ENCODE data around the gene FAM78A. TPM values are rescaled to one million over a fixed set of nuclear protein-coding genes. Genes with fewer than 3 reads are reported as not detected.

Gene FAM78A
- total RNA-seq, 1 donor from 2014 or later, result 52.8 TPM

DNA sequence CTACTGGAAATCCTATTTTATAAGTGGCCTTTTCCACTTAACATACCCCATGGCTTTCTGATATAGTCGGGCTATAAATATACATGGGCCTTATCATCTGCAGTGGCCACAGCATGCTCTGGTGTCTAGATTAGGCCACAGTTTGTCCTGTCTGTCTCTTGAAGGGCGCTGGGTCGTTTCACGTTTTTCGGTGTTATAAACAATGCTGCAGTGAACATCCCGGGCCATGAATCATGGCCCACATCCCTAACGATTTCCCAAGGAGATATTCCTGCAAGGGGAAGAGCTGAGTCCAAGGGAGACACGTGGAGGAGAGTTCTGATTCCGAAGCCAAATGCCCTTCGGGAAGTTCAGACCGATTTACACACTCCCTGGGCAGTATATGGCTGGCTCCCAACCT lies 21.6 kb upstream of the FAM78A start:
- Mint-ChIP-seq H3K4me1 (ENCODE audit: low read depth) (no peaks in the 10 kb centered on the region), H3K4me3 (no peak overlapping the region), H3K9me3 (no peaks in the 10 kb centered on the region), H3K36me3 (ENCODE audit: low read depth) (no peaks in the 10 kb centered on the region), H3K27me3 (ENCODE audit: insufficient read depth) (peaks cover 7% of the 10 kb centered on the region), H3K27ac (no peak overlapping the region)
- intact Hi-C loops (cut with micrococcal nuclease), result no loop called here
- DNase-seq (ENCODE audit: low spot score), result no peak

DNA sequence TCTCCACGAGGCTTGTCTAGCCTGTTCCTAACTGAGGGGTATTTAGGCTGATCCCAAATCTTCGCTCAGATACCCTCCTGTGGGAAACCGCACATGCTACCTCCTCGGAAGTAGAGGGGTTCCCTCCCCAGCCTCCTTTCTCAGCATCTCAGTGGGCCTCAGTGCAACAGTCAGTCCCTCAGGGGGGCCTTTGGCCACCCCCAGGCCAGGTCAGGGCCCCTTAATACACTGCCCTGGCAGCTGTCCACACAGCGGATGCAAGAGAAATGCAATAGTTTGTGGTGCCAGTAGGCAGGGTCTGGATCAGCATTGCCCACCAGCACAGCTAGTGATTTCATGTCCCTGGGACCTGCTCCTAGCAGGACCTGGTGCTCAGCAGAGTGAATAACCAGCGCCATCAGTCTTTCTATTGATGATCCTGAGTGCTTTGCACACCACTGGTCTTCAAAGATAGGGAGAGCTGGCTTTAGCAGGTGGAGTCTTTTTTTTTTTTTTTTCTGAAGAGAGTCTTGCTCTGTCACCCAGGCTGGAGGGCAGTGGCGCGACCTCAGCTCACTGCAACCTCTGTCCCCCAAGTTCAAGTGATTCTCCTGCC lies 20.7 kb upstream of the FAM78A start:
- H3K27me3 Mint-ChIP-seq (ENCODE audit: insufficient read depth), result peaks cover 7% of the 10 kb centered on the region
- no peak for DNase-seq (ENCODE audit: low spot score)

DNA sequence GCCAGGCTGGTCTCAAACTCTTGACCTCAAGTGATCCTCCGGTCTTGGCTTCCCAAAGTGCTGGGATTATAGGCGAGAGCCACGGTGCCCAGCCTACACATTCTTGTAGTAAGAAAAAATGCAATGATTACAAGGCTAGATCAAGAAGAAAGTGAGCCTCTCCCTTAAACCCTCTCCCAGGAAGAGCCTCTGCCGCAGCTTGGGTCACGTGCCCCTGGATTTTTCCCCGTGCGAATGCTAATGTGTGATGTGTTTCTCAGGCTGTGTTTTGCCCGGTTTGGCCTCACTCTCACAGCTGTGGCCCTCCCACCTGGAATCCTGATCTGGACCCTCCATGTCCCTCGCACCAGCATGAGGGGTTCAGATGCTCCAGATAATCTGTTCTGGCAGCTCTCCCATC lies 20.1 kb upstream of the FAM78A start:
- DNase-seq (ENCODE audit: low spot score), result no peak
- no peaks in the 10 kb centered on the region for H3K36me3 Mint-ChIP-seq (ENCODE audit: low read depth)
- no peak overlapping the region for H3K27ac Mint-ChIP-seq
- H3K9me3 Mint-ChIP-seq, result no peaks in the 10 kb centered on the region
- H3K4me3 Mint-ChIP-seq, result no peak overlapping the region
- no peaks in the 10 kb centered on the region for H3K4me1 Mint-ChIP-seq (ENCODE audit: low read depth)
- intact Hi-C loops (cut with micrococcal nuclease), result no loop called here
- H3K27me3 Mint-ChIP-seq (ENCODE audit: insufficient read depth), result peaks cover 7% of the 10 kb centered on the region

More for the DNA sequence above, 20.7 kb upstream of the FAM78A start:
- intact Hi-C loops (cut with micrococcal nuclease), result no loop called here
- no peak overlapping the region for H3K4me3 Mint-ChIP-seq
- H3K4me1 Mint-ChIP-seq (ENCODE audit: low read depth), result no peaks in the 10 kb centered on the region
- H3K36me3 Mint-ChIP-seq (ENCODE audit: low read depth), result no peaks in the 10 kb centered on the region
- H3K27ac Mint-ChIP-seq, result no peak overlapping the region
- no peaks in the 10 kb centered on the region for H3K9me3 Mint-ChIP-seq

DNA sequence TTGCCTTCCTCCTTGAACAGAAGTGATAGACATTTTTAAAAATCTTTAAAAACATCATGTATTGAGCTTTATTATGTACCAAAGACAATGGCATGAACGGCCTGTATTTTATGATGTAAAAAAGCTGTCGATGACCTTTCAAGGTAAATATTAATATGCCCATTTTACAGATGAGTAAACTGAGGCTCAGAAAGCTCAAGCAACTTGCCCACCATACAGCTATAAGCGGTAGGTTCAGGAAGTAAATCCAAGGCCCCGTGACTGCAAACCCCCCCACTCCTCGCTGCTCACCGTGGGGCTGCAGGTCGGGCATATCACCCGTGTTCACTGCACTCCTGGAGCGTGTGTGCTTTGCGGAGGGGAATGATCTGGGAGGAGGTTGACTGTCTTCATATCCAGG lies 16.6 kb upstream of the FAM78A start:
- peaks cover 5% of the 10 kb centered on the region for H3K27me3 Mint-ChIP-seq (ENCODE audit: insufficient read depth)
- no peaks in the 10 kb centered on the region for H3K4me1 Mint-ChIP-seq (ENCODE audit: low read depth)
- no peaks in the 10 kb centered on the region for H3K9me3 Mint-ChIP-seq
- H3K4me3 Mint-ChIP-seq, result no peak overlapping the region
- no peak overlapping the region for H3K27ac Mint-ChIP-seq
- DNase-seq (ENCODE audit: low spot score), result no peak
- intact Hi-C loops (cut with micrococcal nuclease), result no loop called here
- H3K36me3 Mint-ChIP-seq (ENCODE audit: low read depth), result no peaks in the 10 kb centered on the region

DNA sequence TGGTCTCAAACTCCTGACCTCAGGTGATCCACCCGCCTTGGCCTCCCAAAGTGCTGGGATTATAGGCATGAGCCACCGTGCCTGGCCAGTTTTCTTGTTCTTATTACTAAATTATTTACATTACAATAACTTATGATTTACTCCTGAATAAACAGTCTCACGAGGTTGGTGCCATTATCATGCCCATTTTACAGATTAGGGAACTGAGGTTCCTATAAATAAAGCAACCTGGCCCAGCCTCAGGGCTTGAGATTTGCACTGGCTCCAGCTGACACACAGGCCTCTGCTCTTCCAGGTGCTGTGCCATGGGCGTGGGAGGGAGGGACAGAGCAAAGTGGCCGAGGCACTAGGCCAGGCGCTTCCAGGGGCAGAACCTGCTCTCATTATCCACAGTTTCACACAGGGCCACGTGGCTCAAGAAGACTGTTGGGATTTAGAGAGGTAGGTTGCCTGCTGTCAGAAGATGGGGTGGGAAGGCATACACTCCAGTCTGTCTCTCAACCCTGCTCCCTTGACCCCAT lies 15.5 kb upstream of the FAM78A start:
- Mint-ChIP-seq H3K36me3 (ENCODE audit: low read depth) (no peaks in the 10 kb centered on the region), H3K27ac (no peak overlapping the region), H3K4me1 (ENCODE audit: low read depth) (no peaks in the 10 kb centered on the region), H3K9me3 (no peaks in the 10 kb centered on the region), H3K4me3 (no peak overlapping the region), H3K27me3 (ENCODE audit: insufficient read depth) (peaks cover 5% of the 10 kb centered on the region)
- DNase-seq (ENCODE audit: low spot score), result no peak
- intact Hi-C loops (cut with micrococcal nuclease), result no loop called here

DNA sequence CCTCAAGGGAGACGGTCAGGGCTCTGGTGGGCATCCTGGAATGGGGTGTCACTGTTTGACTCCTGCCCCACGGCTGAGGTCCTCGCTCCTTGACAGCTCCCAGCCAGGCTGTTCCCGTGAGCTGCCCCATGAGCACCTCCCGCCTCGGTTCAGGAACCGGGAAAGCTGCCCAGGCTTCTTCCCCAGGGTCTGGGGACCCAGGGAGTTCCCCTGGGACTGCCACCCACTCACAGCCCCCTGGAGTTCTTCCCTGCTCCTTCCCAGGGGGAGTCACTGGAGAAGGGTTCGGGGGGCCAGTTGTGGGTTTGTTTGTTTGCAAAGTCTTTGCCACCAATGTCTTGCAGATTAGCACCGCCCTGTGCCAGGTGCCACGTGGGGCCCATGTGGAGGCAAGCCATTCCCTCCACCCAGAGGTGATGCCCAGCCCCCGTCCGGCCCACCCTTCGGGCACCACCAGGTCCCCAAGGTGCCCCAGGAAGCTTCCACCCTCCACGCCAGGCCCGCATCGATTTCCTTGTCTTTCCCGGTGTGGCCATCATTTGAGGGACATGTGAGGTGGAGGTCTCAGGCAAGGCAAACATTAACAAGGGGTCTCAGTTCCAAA lies 14.6 kb upstream of the FAM78A start:
- Mint-ChIP-seq H3K36me3 (ENCODE audit: low read depth) (no peaks in the 10 kb centered on the region), H3K27ac (no peak overlapping the region), H3K27me3 (ENCODE audit: insufficient read depth) (peaks cover 4% of the 10 kb centered on the region), H3K4me1 (ENCODE audit: low read depth) (no peaks in the 10 kb centered on the region), H3K4me3 (no peak overlapping the region), H3K9me3 (no peaks in the 10 kb centered on the region)
- DNase-seq (ENCODE audit: low spot score), result no peak
- intact Hi-C loops (cut with micrococcal nuclease), result no loop called here

DNA sequence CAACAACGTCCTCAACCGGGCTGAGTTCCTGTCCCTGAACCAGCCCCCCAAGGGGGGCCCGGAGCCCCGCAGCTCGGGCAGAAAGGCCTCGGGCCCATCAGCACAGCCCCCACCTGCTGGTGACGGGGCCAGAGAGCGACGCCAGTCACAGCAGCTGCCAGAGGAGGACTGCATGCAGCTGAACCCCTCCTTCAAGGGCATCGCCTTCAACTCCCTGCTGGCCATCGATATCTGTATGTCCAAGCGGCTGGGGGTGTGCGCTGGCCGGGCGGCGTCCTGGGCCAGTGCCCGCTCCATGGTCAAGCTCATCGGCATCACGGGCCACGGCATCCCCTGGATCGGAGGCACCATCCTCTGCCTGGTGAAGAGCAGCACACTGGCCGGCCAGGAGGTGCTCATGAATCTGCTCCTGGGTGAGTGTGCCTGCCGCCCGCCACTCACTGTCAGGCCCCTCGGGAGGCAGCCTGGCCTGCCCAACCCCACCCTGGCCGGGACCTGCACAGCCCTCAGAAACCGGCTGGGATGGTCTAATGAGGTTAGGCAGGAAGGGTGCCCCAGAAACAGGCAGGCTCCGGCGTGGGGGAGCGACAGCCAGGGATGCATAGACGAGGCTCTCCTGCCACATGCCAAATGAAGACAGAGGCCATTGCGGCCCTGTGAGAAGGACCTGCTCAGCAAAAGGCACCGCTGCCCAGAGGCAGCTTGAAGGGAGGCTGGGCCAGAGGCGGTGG lies 13.9 kb upstream of the FAM78A start:
- Mint-ChIP-seq H3K27ac (no peak overlapping the region), H3K36me3 (ENCODE audit: low read depth) (no peaks in the 10 kb centered on the region), H3K4me1 (ENCODE audit: low read depth) (no peaks in the 10 kb centered on the region), H3K27me3 (ENCODE audit: insufficient read depth) (no peaks in the 10 kb centered on the region), H3K9me3 (no peaks in the 10 kb centered on the region), H3K4me3 (no peak overlapping the region)
- no peak for DNase-seq (ENCODE audit: low spot score)
- intact Hi-C loops (cut with micrococcal nuclease), result no loop called here

DNA sequence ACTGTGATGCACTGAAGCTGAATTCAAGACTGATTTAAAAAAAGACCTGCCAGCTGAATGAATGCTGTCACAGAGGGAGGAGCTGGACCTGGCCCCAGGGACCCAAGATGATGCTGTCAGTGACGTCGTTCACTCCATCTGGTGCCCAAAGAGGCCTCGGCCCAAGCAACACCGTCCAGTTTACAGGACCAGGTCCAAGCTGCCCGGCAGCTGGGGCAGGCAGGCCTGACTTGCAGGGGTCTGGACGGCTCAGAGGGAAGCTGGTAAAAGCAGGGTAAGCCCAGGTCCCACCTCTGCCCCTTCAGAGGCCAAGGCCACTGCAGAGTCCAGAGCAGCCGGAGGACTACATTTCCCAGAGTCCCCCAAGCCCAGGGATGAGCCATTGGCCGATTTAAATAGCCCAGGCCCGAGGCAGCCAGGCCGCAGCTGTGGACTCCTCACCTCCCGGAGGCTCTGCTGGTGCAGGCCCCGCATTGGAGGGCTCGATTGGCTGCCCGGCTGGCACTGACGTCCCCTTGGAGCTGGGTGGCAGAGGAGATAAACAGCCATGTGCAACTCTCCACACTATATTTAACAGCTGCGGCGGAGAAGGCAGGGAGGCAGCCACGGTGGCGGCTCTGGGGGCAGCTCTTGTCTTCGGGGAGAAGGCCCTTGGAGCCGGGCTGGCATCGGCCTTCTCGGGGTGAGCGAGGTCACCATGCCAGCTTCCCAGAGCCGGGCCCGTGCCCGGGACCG lies 13.2 kb upstream of the FAM78A start, which contains the start of gene PLPP7:
Gene PLPP7, plus strand, starts transcription at position 423 of the 735 bp plus-strand sequence. Its CDS starts 275 bp downstream, at position 698.
- H3K36me3 Mint-ChIP-seq (ENCODE audit: low read depth), result no peaks in the 10 kb centered on the region
- no peaks in the 10 kb centered on the region for H3K4me1 Mint-ChIP-seq (ENCODE audit: low read depth)
- no peaks in the 10 kb centered on the region for H3K9me3 Mint-ChIP-seq
- intact Hi-C loops (cut with micrococcal nuclease), result no loop called here
- no peak within 1 kb of the TSS for H3K4me3 Mint-ChIP-seq
- DNase-seq (ENCODE audit: low spot score), result no peak
- no peak within 1 kb of the TSS for H3K27ac Mint-ChIP-seq
- peaks cover 3% of the 10 kb centered on the region for H3K27me3 Mint-ChIP-seq (ENCODE audit: insufficient read depth)

DNA sequence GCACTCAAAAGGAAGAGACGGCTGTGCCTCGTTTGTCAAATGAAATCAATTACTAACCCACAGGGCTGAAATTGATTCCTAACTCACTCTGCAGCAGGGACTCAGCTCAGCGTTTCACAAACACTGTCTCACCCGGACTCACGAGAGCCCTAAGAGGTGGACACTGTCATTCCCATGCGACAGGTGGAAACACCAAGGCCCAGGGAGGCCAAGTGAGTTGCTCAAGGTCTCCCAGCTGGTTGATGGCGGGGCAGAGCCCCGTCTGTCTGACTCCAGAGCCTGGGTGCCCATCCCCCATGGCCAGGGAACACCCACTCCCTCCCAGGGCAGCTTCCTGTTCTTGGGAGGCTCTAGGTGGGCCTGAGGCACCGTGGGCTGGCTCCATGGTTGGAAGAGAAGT lies 11.9 kb upstream of the FAM78A start:
- intact Hi-C loops (cut with micrococcal nuclease), result no loop called here
- no peak for DNase-seq (ENCODE audit: low spot score)
- Mint-ChIP-seq H3K36me3 (ENCODE audit: low read depth) (no peaks in the 10 kb centered on the region), H3K4me1 (ENCODE audit: low read depth) (no peaks in the 10 kb centered on the region), H3K4me3 (no peak overlapping the region), H3K27ac (no peak overlapping the region), H3K9me3 (no peaks in the 10 kb centered on the region), H3K27me3 (ENCODE audit: insufficient read depth) (peaks cover 15% of the 10 kb centered on the region)

DNA sequence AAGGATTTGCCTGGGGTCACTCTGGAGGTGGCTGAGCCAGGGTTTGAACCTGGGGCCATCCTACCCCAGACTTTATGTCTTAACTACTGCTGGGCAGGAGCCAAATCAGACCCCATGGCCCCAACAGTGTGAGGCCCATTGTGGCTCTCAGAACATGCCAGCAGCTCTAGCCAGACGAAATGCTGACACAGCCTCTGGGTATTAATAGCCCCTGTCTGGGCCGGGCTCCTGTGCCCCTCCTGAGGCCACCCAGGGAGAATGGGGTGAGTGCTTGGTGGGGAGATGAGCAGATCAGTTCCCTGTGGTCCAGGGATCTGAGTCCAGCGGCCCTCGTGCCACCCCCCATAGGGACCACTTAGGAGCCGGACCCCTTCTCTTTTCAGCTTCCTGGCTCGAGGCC lies 11.0 kb upstream of the FAM78A start:
- intact Hi-C loops (cut with micrococcal nuclease), result no loop called here
- peaks cover under 1% of the 10 kb centered on the region for H3K4me1 Mint-ChIP-seq (ENCODE audit: low read depth)
- H3K36me3 Mint-ChIP-seq (ENCODE audit: low read depth), result no peaks in the 10 kb centered on the region

DNA sequence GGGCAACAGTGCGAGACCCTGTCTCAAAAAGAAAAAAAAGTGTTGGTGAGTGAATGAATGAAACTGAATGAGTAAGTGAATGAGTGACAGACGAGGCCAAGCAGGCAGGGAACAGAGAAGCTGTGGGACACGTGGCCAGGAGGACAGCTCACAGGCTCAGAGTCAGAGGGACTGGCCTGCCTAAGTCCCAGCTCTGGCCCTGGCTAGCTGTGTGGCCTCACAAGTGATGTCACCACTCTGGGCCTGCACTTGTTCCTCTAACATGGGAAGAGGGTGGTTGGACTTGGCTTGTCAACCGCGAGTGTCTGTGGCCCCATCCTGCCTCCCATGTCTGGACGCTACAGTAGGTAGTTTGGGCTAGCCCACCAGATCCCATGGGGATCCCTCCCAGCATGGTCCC lies 8.5 kb upstream of the FAM78A start:
- H3K4me1 Mint-ChIP-seq (ENCODE audit: low read depth), result peaks cover 8% of the 10 kb centered on the region
- H3K27ac Mint-ChIP-seq, result no peak overlapping the region
- intact Hi-C loops (cut with micrococcal nuclease), result no loop called here
- H3K4me3 Mint-ChIP-seq, result no peak overlapping the region
- no peaks in the 10 kb centered on the region for H3K9me3 Mint-ChIP-seq
- DNase-seq (ENCODE audit: low spot score), result no peak
- peaks cover 2% of the 10 kb centered on the region for H3K36me3 Mint-ChIP-seq (ENCODE audit: low read depth)
- H3K27me3 Mint-ChIP-seq (ENCODE audit: insufficient read depth), result peaks cover 31% of the 10 kb centered on the region

More for the DNA sequence above, 11.0 kb upstream of the FAM78A start:
- H3K27ac Mint-ChIP-seq, result no peak overlapping the region
- H3K9me3 Mint-ChIP-seq, result no peaks in the 10 kb centered on the region
- peaks cover 17% of the 10 kb centered on the region for H3K27me3 Mint-ChIP-seq (ENCODE audit: insufficient read depth)
- H3K4me3 Mint-ChIP-seq, result no peak overlapping the region
- no peak for DNase-seq (ENCODE audit: low spot score)

DNA sequence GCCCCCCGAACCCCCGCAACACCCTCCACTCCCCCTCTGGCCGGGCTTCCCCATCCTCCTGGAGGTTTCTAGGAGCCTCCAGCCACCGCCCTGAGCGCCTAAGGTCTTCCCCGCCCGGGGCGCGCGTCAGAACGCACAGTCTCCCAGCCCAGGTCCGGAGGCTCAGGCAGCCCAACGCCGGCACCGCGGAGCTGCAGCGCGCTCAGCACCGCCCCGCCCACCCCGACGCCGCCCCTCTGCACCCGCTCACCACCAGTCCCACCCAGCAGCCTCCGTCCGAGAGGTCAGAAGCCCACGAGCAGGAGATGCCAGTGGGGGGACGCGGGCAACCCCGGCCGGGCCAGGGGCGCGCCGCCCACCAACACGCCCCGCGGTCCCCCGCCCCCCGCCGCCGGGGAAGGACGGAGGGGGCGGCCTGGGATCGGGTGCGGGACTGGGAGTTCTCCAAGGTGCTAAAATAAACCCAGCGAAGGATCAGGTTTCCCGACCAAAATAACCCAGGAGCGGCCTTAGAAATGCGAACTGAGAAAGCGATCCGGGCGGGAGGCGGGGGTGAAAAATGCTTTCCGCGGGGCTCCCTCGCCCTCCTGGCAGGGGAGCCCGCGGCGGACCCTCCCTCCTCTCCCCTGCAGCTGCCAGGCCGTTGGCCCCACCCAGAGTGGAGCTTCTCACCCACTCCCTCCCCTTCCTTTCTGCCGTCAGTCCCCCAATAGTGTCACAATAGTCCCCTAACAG lies 6.5 kb upstream of the FAM78A start:
- intact Hi-C loops (cut with micrococcal nuclease), result no loop called here
- peaks cover 2% of the 10 kb centered on the region for H3K36me3 Mint-ChIP-seq (ENCODE audit: low read depth)
- peaks cover 24% of the 10 kb centered on the region for H3K4me1 Mint-ChIP-seq (ENCODE audit: low read depth)
- H3K27ac Mint-ChIP-seq, result no peak overlapping the region
- H3K4me3 Mint-ChIP-seq, result no peak overlapping the region
- no peak for DNase-seq (ENCODE audit: low spot score)
- H3K9me3 Mint-ChIP-seq, result no peaks in the 10 kb centered on the region
- peaks cover 31% of the 10 kb centered on the region for H3K27me3 Mint-ChIP-seq (ENCODE audit: insufficient read depth)

Measured in activated T-helper 1 cell treated with anti-CD3 and anti-CD28 coated beads, Interleukin-12 subunit alpha, Interleukin-12 subunit beta, Interleukin-2, Interleukin-4 antibody, amounts not matched to agents 30 ng/mL and 10 ng/mL and 1 ng/mL, durations not matched to agents 14 hours and 24 hours and 36 hours (primary cell).